Endodermal cell (in vitro differentiated cells): ENCODE results near the gene SLC4A5. TPM values are rescaled to one million over a fixed set of nuclear protein-coding genes. Genes with fewer than 3 reads are reported as not detected.

Experiments used
- DNase-seq: peaks from one replicate; pipeline ENCODE4 v3.0.0-alpha.2; 2017
- H3K27ac ChIP-seq: 2 replicates; pipeline ENCODE4 v1.5.1; 2013; ENCODE audit warnings: mild to moderate bottlenecking, low read depth, low read length, moderate library complexity
- H3K27me3 ChIP-seq: 2 replicates; pipeline ENCODE4 v1.6.1; 2013; ENCODE audit warnings: mild to moderate bottlenecking, low read length, moderate library complexity; ENCODE audit not compliant: insufficient read depth, control insufficient read depth, poor library complexity, severe bottlenecking
- H3K36me3 ChIP-seq: 2 replicates; pipeline ENCODE4 v1.7.0; 2013; ENCODE audit warnings: mild to moderate bottlenecking, low read length, moderate library complexity; ENCODE audit not compliant: control insufficient read depth, insufficient read depth
- H3K4me1 ChIP-seq: one replicate; pipeline ENCODE4 v1.7.0; 2013; ENCODE audit warnings: low read length; ENCODE audit not compliant: control insufficient read depth, insufficient read depth
- H3K4me3 ChIP-seq: 2 replicates; pipeline ENCODE4 v1.5.1; 2013; ENCODE audit warnings: mild to moderate bottlenecking, low read length, moderate library complexity
- H3K9ac ChIP-seq: 2 replicates; pipeline ENCODE4 v1.6.1; 2013; ENCODE audit warnings: mild to moderate bottlenecking, low read length, moderate library complexity; ENCODE audit not compliant: poor library complexity, severe bottlenecking; ENCODE audit errors: extremely low read depth
- H3K9me3 ChIP-seq: 2 replicates; pipeline ENCODE4 v1.6.1; 2013; ENCODE audit warnings: mild to moderate bottlenecking, low read length, moderate library complexity; ENCODE audit not compliant: control insufficient read depth
- H3K27ac Mint-ChIP-seq: 2 replicates; pipeline ENCODE4 v1.8.0; 2020; ENCODE audit warnings: mixed read lengths
- H3K27me3 Mint-ChIP-seq: 2 replicates; pipeline ENCODE4 v1.8.0; 2021; ENCODE audit warnings: mild to moderate bottlenecking, mixed read lengths; ENCODE audit not compliant: insufficient read depth
- H3K36me3 Mint-ChIP-seq: 2 replicates; pipeline ENCODE4 v1.8.0; 2020; ENCODE audit warnings: low read depth, mixed read lengths
- H3K4me1 Mint-ChIP-seq: 2 replicates; pipeline ENCODE4 v1.8.0; 2020; ENCODE audit warnings: mixed read lengths
- H3K4me3 Mint-ChIP-seq: 2 replicates; pipeline ENCODE4 v1.8.0; 2020; ENCODE audit warnings: mild to moderate bottlenecking, moderate library complexity, mixed read lengths
- H3K9me3 Mint-ChIP-seq: 2 replicates; pipeline ENCODE4 v1.8.0; 2020; ENCODE audit warnings: mild to moderate bottlenecking, mixed read lengths
- CTCF ChIP-seq: fragments of 200-600 bp; sonication (generic); conservative IDR thresholded peaks from 2 replicates; pipeline ENCODE4 v1.5.0; 2021; ENCODE audit warnings: antibody characterized with exemption, mild to moderate bottlenecking
- WGBS, 2 experiments: methylation state at CpG; one replicate each; pipeline versions ENCODE4 v1.1.5 to v1.1.7; 2013; ENCODE audit warnings: missing lambda C conversion rate in 2 of 2, mixed read lengths in 1 of 2; ENCODE audit not compliant: insufficient coverage in 1 of 2, insufficient read length in 1 of 2; 5-methylcytosine and 5-hydroxymethylcytosine counted together
- total RNA-seq, 2 donors: library from RNA; stranded (reverse); fragmentation: NEBNext Ultra II Directional in 1 of 2; extraction: Animal tissue kit (Norgen Biotek cat#: 25700) in 1 of 2; gene quantifications; 2 replicates in 1 of 2; 3 replicates in 1 of 2; pipeline ENCODE4 v1.2.1, GENCODE V29; 2021

Gene SLC4A5
- total RNA-seq, 2 donors from 2014 or later, result 2.5 to 3.7 TPM

- Mint-ChIP-seq H3K9me3 (no peaks in the 10 kb centered on the region), H3K27ac (no peak overlapping the region), H3K27me3 (no peaks in the 10 kb centered on the region), H3K36me3 (peaks cover 57% of the 10 kb centered on the region), H3K4me3 (no peak overlapping the region), H3K4me1 (no peaks in the 10 kb centered on the region)
- H3K27ac ChIP-seq, result no peak overlapping the region
- DNase-seq, result peak; percentile 22
- no peaks in the 10 kb centered on the region for H3K27me3 ChIP-seq
- H3K9me3 ChIP-seq, result no peaks in the 10 kb centered on the region
- 67 to 91% methylated on average over 1 to 3 of the region's 3 CpGs for WGBS, 2 experiments
- H3K4me1 ChIP-seq, result no peaks in the 10 kb centered on the region
- TF ChIP-seq CTCF, result no peak
- no peak overlapping the region for H3K9ac ChIP-seq
- no peak overlapping the region for H3K4me3 ChIP-seq
- H3K36me3 ChIP-seq, result peaks cover 87% of the 10 kb centered on the region
Measured at GRCh38 chr2:74212702-74213410, 130.4 kb downstream of the SLC4A5 start.

- H3K27ac ChIP-seq, result no peak overlapping the region
- DNase-seq, result peak; percentile 59
- WGBS, 2 experiments, result 92 to 95% methylated on average over 5 to 6 of the region's 6 CpGs
- no peak for TF ChIP-seq CTCF
- no peaks in the 10 kb centered on the region for H3K4me1 ChIP-seq
- peaks cover 92% of the 10 kb centered on the region for H3K36me3 ChIP-seq
- Mint-ChIP-seq H3K4me1 (peaks cover 12% of the 10 kb centered on the region), H3K27me3 (no peaks in the 10 kb centered on the region), H3K27ac (peak overlapping the region; percentile 85), H3K4me3 (no peak overlapping the region), H3K36me3 (peaks cover 46% of the 10 kb centered on the region), H3K9me3 (no peaks in the 10 kb centered on the region)
- H3K27me3 ChIP-seq, result no peaks in the 10 kb centered on the region
- no peak overlapping the region for H3K4me3 ChIP-seq
- no peak overlapping the region for H3K9ac ChIP-seq
- H3K9me3 ChIP-seq, result no peaks in the 10 kb centered on the region
Measured at GRCh38 chr2:74206180-74206688, 137.0 kb downstream of the SLC4A5 start.

GRCh38 chr2:74205596-74205995 lies 137.6 kb downstream of the SLC4A5 start:
- no peaks in the 10 kb centered on the region for H3K9me3 Mint-ChIP-seq
- Histone ChIP-seq H3K4me1 (no peaks in the 10 kb centered on the region), H3K27ac (no peak overlapping the region), H3K9me3 (no peaks in the 10 kb centered on the region), H3K27me3 (no peaks in the 10 kb centered on the region), H3K4me3 (no peak overlapping the region), H3K9ac (no peak overlapping the region), H3K36me3 (peaks cover 86% of the 10 kb centered on the region)
- H3K27me3 Mint-ChIP-seq, result no peaks in the 10 kb centered on the region
- DNase-seq, result peak; percentile 40
- peak overlapping the region; percentile 80 for H3K27ac Mint-ChIP-seq
- WGBS, 2 experiments, result 92 to 100% methylated on average over 4 to 6 of the region's 6 CpGs
- peaks cover 42% of the 10 kb centered on the region for H3K36me3 Mint-ChIP-seq
- no peak for TF ChIP-seq CTCF
- H3K4me1 Mint-ChIP-seq, result peaks cover 16% of the 10 kb centered on the region
- no peak overlapping the region for H3K4me3 Mint-ChIP-seq
